ENCODE results near the gene NUTF2. TPM values are rescaled to one million over a fixed set of nuclear protein-coding genes. Genes with fewer than 3 reads are reported as not detected.

NUTF2 gene
- total RNA-seq, 1 experiment from 2014 or later, result 145 TPM

- ChIA-PET CTCF (no interaction called here), POLR2A (no interaction called here), RAD21 (ENCODE audit: low non-redundant PET in 1 of 2, low total read pairs in 2 of 2, uncharacterized antibody in 2 of 2, unreplicated experiment in 2 of 2) (no interaction called here)
- H3K27me3 ChIP-seq (ENCODE audit: insufficient read depth, low read length), result no peaks in the 10 kb centered on the region
- no TSS peak for BruUV-seq (replicated peaks)
- H3K4me1 ChIP-seq (ENCODE audit: control insufficient read depth in 1 of 2, insufficient read depth in 2 of 2, low read length in 2 of 2), result no peaks in the 10 kb centered on the region
- no peaks in the 10 kb centered on the region; a peak in 1 of 4 replicates for H3K36me3 ChIP-seq (ENCODE audit: control insufficient read depth in 1 of 2, insufficient read depth in 2 of 2, low read length in 2 of 2)
- ATAC-seq (no peak), DNase-seq (ENCODE audit: low read depth, low spot score) (no peak)
- H3K27ac ChIP-seq (ENCODE audit: low read depth, low read length), result no peak overlapping the region
- H3K4me2 ChIP-seq (ENCODE audit: low read length), result no peak overlapping the region
- intact Hi-C loops (cut with micrococcal nuclease), result no loop called here
- H4K20me1 ChIP-seq (ENCODE audit: insufficient read depth), result no peaks in the 10 kb centered on the region
- H3K9me3 ChIP-seq (ENCODE audit: control insufficient read depth in 1 of 2, insufficient read depth in 1 of 2, low read depth in 1 of 2, low read length in 2 of 2), result no peaks in the 10 kb centered on the region
- no peaks in the 10 kb centered on the region for H3K9me2 ChIP-seq (ENCODE audit: insufficient read depth)
- H3K9ac ChIP-seq (ENCODE audit: low read length), result no peak overlapping the region
- H3K79me2 ChIP-seq (ENCODE audit: insufficient read depth, low read length), result peaks cover 15% of the 10 kb centered on the region
- no peak overlapping the region for H3K4me3 ChIP-seq (replicated peaks in 1 of 2; ENCODE audit: low read depth in 1 of 2, low read length in 2 of 2)
- H2AFZ ChIP-seq (ENCODE audit: low read depth, low read length, poor library complexity, severe bottlenecking), result no peak overlapping the region
- TF ChIP-seq MAX (IDR thresholded peaks at IDR 0.05) (no peak), ZBTB33 (IDR thresholded peaks at IDR 0.05; ENCODE audit: extremely low read depth, insufficient replicate concordance, low read length) (no peak), YY1 (IDR thresholded peaks at IDR 0.05; ENCODE audit: extremely low read depth, insufficient replicate concordance, low read depth, low read length) (no peak), JUND (IDR thresholded peaks at IDR 0.05) (no peak), REST (IDR thresholded peaks at IDR 0.05; ENCODE audit: low read depth) (no peak), FOSL1 (IDR thresholded peaks at IDR 0.05; ENCODE audit: low read depth) (no peak), CBX3 (IDR thresholded peaks at IDR 0.05; ENCODE audit: low read depth) (no peak), ELF1 (IDR thresholded peaks at IDR 0.05; ENCODE audit: borderline replicate concordance, low read depth) (no peak), EZH2 (IDR thresholded peaks at IDR 0.05) (no peak)
Observed at GRCh38 chr16:67901734-67902133, 55.0 kb downstream of the NUTF2 start.
